Esophagus muscularis mucosa (tissue), 3 donors: ENCODE measurements around the gene MYD88.

Source experiments
- CTCF ChIP-seq, 3 experiments: fragments of 200-600 bp in 2 of 3; fragments of 450-650 bp in 1 of 3; sonication (generic) in 2 of 3; IDR thresholded peaks; one replicate each; pipeline ENCODE4 v1.5.1; 2017 to 2019; ENCODE audit warnings: antibody characterized with exemption in 3 of 3, mild to moderate bottlenecking in 2 of 3, moderate library complexity in 1 of 3
- POLR2AphosphoS5 ChIP-seq, 2 donors: sonication (generic); formaldehyde crosslinking; IDR thresholded peaks; one replicate each; pipeline ENCODE4 v1.6.1; 2017; ENCODE audit warnings: antibody characterized with exemption in 2 of 2

GRCh38 chr3:38186781-38187180 is 48.3 kb downstream of the MYD88 start:
- TF ChIP-seq CTCF (IDR thresholded peaks at IDR 0.05) = no peak
- no peak for TF ChIP-seq POLR2AphosphoS5 (IDR thresholded peaks at IDR 0.05)
